H9 (cell line): ENCODE results near the gene R3HDM2. TPM values are rescaled to one million over a fixed set of nuclear protein-coding genes. Genes with fewer than 3 reads are reported as not detected.

ENCODE experiments used
- DNase-seq: peaks from one replicate; pipeline ENCODE4 v3.0.0-alpha.2; 2017
- H2AFZ ChIP-seq: one replicate; pipeline ENCODE4 v1.6.1; 2013; ENCODE audit warnings: mild to moderate bottlenecking, low read length, control low read depth, moderate library complexity
- H2AK5ac ChIP-seq: 2 replicates; pipeline ENCODE4 v1.6.1; 2013; ENCODE audit warnings: low read length, control low read depth, mixed read lengths; ENCODE audit not compliant: insufficient read length
- H2BK120ac ChIP-seq: one replicate; pipeline ENCODE4 v1.6.1; 2013; ENCODE audit warnings: low read depth, mild to moderate bottlenecking, low read length, control low read depth, inconsistent platforms; ENCODE audit not compliant: poor library complexity, severe bottlenecking
- H2BK12ac ChIP-seq: 2 replicates; pipeline ENCODE4 v1.6.1; 2013; ENCODE audit warnings: low read length, control low read depth, mixed read lengths, low read depth; ENCODE audit not compliant: insufficient read length
- H2BK15ac ChIP-seq: 2 replicates; pipeline ENCODE4 v1.6.1; 2013; ENCODE audit warnings: low read depth, low read length, control low read depth
- H2BK20ac ChIP-seq: one replicate; pipeline ENCODE4 v1.6.1; 2013; ENCODE audit warnings: low read depth, mild to moderate bottlenecking, low read length, control low read depth, inconsistent platforms; ENCODE audit not compliant: poor library complexity, severe bottlenecking
- H2BK5ac ChIP-seq: 2 replicates; pipeline ENCODE4 v1.6.1; 2013; ENCODE audit warnings: low read length, control low read depth, mixed read lengths; ENCODE audit not compliant: insufficient read length
- H3K14ac ChIP-seq: 2 replicates; pipeline ENCODE4 v1.6.1; 2013; ENCODE audit warnings: low read length, control low read depth; ENCODE audit not compliant: insufficient read depth
- H3K18ac ChIP-seq: 2 replicates; pipeline ENCODE4 v1.6.1; 2013; ENCODE audit warnings: low read depth, mild to moderate bottlenecking, mixed read lengths, low read length, control low read depth; ENCODE audit not compliant: insufficient read length
- H3K23ac ChIP-seq: 2 replicates; pipeline ENCODE4 v1.6.1; 2013; ENCODE audit warnings: low read length, control low read depth, mixed read lengths, low read depth; ENCODE audit not compliant: insufficient read length
- H3K23me2 ChIP-seq: 2 replicates; pipeline ENCODE4 v1.6.1; 2013; ENCODE audit warnings: low read depth, mild to moderate bottlenecking, mixed read lengths, low read length, control low read depth; ENCODE audit not compliant: insufficient read length, poor library complexity, severe bottlenecking
- H3K27ac ChIP-seq: 2 replicates; pipeline ENCODE4 v1.5.1; 2013; ENCODE audit warnings: low read length, control low read depth, mixed read lengths, low read depth; ENCODE audit not compliant: insufficient read length
- H3K27me3 ChIP-seq: 2 replicates; pipeline ENCODE4 v1.6.1; 2013; ENCODE audit warnings: low read length, control low read depth, inconsistent platforms; ENCODE audit not compliant: insufficient read depth
- H3K4ac ChIP-seq: 2 replicates; pipeline ENCODE4 v1.6.1; 2013; ENCODE audit warnings: low read depth, mild to moderate bottlenecking, control low read depth, inconsistent platforms, low read length, moderate library complexity
- H3K4me1 ChIP-seq: 2 replicates; pipeline ENCODE4 v1.6.1; 2013; ENCODE audit warnings: low read length, control low read depth, inconsistent platforms; ENCODE audit not compliant: insufficient read depth
- H3K4me2 ChIP-seq: 2 replicates; pipeline ENCODE4 v1.6.1; 2013; ENCODE audit warnings: low read length, control low read depth, mixed read lengths; ENCODE audit not compliant: insufficient read length, insufficient read depth
- H3K56ac ChIP-seq: 2 replicates; pipeline ENCODE4 v1.6.1; 2013; ENCODE audit warnings: low read depth, mild to moderate bottlenecking, mixed read lengths, low read length, control low read depth; ENCODE audit not compliant: insufficient read length
- H3K79me1 ChIP-seq: 2 replicates; pipeline ENCODE4 v1.6.1; 2013; ENCODE audit warnings: low read depth, mild to moderate bottlenecking, moderate library complexity, low read length, control low read depth, inconsistent platforms; ENCODE audit not compliant: insufficient read depth, poor library complexity, severe bottlenecking
- H3K79me2 ChIP-seq: 2 replicates; pipeline ENCODE4 v1.6.1; 2013; ENCODE audit warnings: low read length, control low read depth, inconsistent platforms; ENCODE audit not compliant: insufficient read depth
- H3K9ac ChIP-seq: 2 replicates; pipeline ENCODE4 v1.6.1; 2013; ENCODE audit warnings: low read length, control low read depth, mixed read lengths; ENCODE audit not compliant: insufficient read length; ENCODE audit errors: extremely low read depth
- H3K9me3 ChIP-seq: one replicate; pipeline ENCODE4 v1.6.1; 2013; ENCODE audit warnings: low read depth, low read length, inconsistent platforms; ENCODE audit not compliant: control insufficient read depth
- H3T11ph ChIP-seq: one replicate; pipeline ENCODE4 v1.6.1; 2013; ENCODE audit warnings: mild to moderate bottlenecking, low read length, control low read depth, inconsistent platforms
- H4K20me1 ChIP-seq: one replicate; pipeline ENCODE4 v1.6.1; 2013; ENCODE audit not compliant: control insufficient read depth, insufficient read length, insufficient read depth
- H4K5ac ChIP-seq: 2 replicates; pipeline ENCODE4 v1.6.1; 2013; ENCODE audit warnings: low read depth, mild to moderate bottlenecking, mixed read lengths, low read length, control low read depth; ENCODE audit not compliant: insufficient read length
- H4K8ac ChIP-seq: replicated peaks from 2 replicates; pipeline ENCODE4 v1.6.1; 2013; ENCODE audit warnings: low read length, control low read depth, mixed read lengths, low read depth; ENCODE audit not compliant: insufficient read length
- H4K91ac ChIP-seq: 2 replicates; pipeline ENCODE4 v1.6.1; 2013; ENCODE audit warnings: low read depth, mild to moderate bottlenecking, moderate library complexity, mixed read lengths, low read length, control low read depth; ENCODE audit not compliant: insufficient read length
- H3K27ac Mint-ChIP-seq, 3 experiments: 2 replicates in 2 of 3; 3 replicates in 1 of 3; pipeline ENCODE4 v1.8.0; 2020 to 2021; ENCODE audit warnings: mixed read lengths in 3 of 3, mild to moderate bottlenecking in 1 of 3, moderate library complexity in 1 of 3
- H3K27me3 Mint-ChIP-seq: 2 replicates; pipeline ENCODE4 v1.8.0; 2021; ENCODE audit warnings: low read depth, mild to moderate bottlenecking, moderate library complexity, mixed read lengths
- H3K36me3 Mint-ChIP-seq, 3 experiments: 2 replicates in 2 of 3; 3 replicates in 1 of 3; pipeline ENCODE4 v1.8.0; 2020 to 2021; ENCODE audit warnings: low read depth in 3 of 3, mixed read lengths in 3 of 3; ENCODE audit not compliant: insufficient read depth in 1 of 3
- H3K4me1 Mint-ChIP-seq, 2 experiments: 2 replicates each; pipeline ENCODE4 v1.8.0; 2020; ENCODE audit warnings: mixed read lengths in 2 of 2
- H3K4me3 Mint-ChIP-seq, 2 experiments: 2 replicates in 1 of 2; 3 replicates in 1 of 2; pipeline ENCODE4 v1.8.0; 2020 to 2021; ENCODE audit warnings: mild to moderate bottlenecking in 2 of 2, mixed read lengths in 2 of 2, moderate library complexity in 1 of 2
- H3K9me3 Mint-ChIP-seq, 2 experiments: 2 replicates in 1 of 2; 3 replicates in 1 of 2; pipeline ENCODE4 v1.8.0; 2020; ENCODE audit warnings: mild to moderate bottlenecking in 2 of 2, mixed read lengths in 2 of 2, moderate library complexity in 1 of 2
- WGBS: extraction: QIAGEN DNeasy Blood & Tissue Kit; methylation state at CpG from one replicate; pipeline ENCODE4 v1.1.7; 2013; ENCODE audit warnings: missing lambda C conversion rate, low lambda C conversion rate, mixed read lengths; ENCODE audit not compliant: insufficient read length; ENCODE audit errors: extremely low coverage; 5-methylcytosine and 5-hydroxymethylcytosine counted together
- total RNA-seq: library from RNA; stranded (reverse); gene quantifications from 2 replicates; pipeline ENCODE4 v1.2.1, GENCODE V29; 2021
- TF ChIP-seq, protein P1 (sequence below): fragments of 200-600 bp; sonication (generic); conservative IDR thresholded peaks from 3 replicates; pipeline ENCODE4 v1.8.0; 2021; ENCODE audit warnings: antibody characterized with exemption, mild to moderate bottlenecking

Gene R3HDM2
- total RNA-seq, 1 experiment from 2014 or later, result 43.9 TPM

GRCh38 chr12:57461917-57462250 lies 31.0 kb upstream of the R3HDM2 start:
- H3K4me1 Mint-ChIP-seq, result peaks cover 22 to 27% of the 10 kb centered on the region in 2 experiments
- Histone ChIP-seq H3K4me1 (no peaks in the 10 kb centered on the region), H2BK20ac (no peak overlapping the region), H2AK5ac (no peak overlapping the region), H2BK5ac (no peak overlapping the region), H3K79me2 (no peaks in the 10 kb centered on the region), H3K4ac (no peak overlapping the region), H3K4me2 (peak overlapping the region; percentile 63), H3K79me1 (no peaks in the 10 kb centered on the region), H3K14ac (0 out of 2 replicates have a peak overlapping the region, but pooled peaks have one; percentile 1), H3K23me2 (peaks cover 19% of the 10 kb centered on the region), H3K9ac (peak overlapping the region; percentile 11), H3K27ac (peak overlapping the region; percentile 9), H4K8ac (no peak overlapping the region), H4K91ac (no peak overlapping the region), H2BK120ac (no peak overlapping the region), H2BK15ac (no peak overlapping the region), H2AFZ (no peak overlapping the region), H3K18ac (peak overlapping the region; percentile 5), H4K5ac (no peak overlapping the region), H3K9me3 (no peaks in the 10 kb centered on the region), H3K56ac (no peak overlapping the region), H3T11ph (no peak overlapping the region), H3K23ac (no peak overlapping the region), H4K20me1 (no peaks in the 10 kb centered on the region), H2BK12ac (no peak overlapping the region), H3K27me3 (no peaks in the 10 kb centered on the region)
- H3K9me3 Mint-ChIP-seq, result no peaks in the 10 kb centered on the region
- peak overlapping the region; percentile 91 to 99 for H3K4me3 Mint-ChIP-seq
- no CpG with 5 or more reads among the region's 9 CpGs for WGBS
- peak overlapping the region; percentile 98 to 100 (median 99) for H3K27ac Mint-ChIP-seq
- H3K36me3 Mint-ChIP-seq, result peaks cover 0 to 21% (median 14%) of the 10 kb centered on the region in 3 experiments; a peak in 6 of 7 replicates
- DNase-seq, result no peak
- H3K27me3 Mint-ChIP-seq, result peaks cover 32% of the 10 kb centered on the region
- TF ChIP-seq, protein P1, sequence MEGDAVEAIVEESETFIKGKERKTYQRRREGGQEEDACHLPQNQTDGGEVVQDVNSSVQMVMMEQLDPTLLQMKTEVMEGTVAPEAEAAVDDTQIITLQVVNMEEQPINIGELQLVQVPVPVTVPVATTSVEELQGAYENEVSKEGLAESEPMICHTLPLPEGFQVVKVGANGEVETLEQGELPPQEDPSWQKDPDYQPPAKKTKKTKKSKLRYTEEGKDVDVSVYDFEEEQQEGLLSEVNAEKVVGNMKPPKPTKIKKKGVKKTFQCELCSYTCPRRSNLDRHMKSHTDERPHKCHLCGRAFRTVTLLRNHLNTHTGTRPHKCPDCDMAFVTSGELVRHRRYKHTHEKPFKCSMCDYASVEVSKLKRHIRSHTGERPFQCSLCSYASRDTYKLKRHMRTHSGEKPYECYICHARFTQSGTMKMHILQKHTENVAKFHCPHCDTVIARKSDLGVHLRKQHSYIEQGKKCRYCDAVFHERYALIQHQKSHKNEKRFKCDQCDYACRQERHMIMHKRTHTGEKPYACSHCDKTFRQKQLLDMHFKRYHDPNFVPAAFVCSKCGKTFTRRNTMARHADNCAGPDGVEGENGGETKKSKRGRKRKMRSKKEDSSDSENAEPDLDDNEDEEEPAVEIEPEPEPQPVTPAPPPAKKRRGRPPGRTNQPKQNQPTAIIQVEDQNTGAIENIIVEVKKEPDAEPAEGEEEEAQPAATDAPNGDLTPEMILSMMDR, result no peak
